HepG2 (cell line): ENCODE measurements around the gene MED13. TPM values are rescaled to one million over a fixed set of nuclear protein-coding genes. Genes with fewer than 3 reads are reported as not detected.

Experiments used
- FOXO1 ChIP-seq: sonication (generic); formaldehyde crosslinking; IDR thresholded peaks from 2 replicates; pipeline ENCODE4 v1.4.0; 2020; ENCODE audit warnings: missing genetic modification reagents
- GZF1 ChIP-seq: sonication (generic); formaldehyde crosslinking; IDR thresholded peaks from 2 replicates; pipeline ENCODE4 v1.5.1; 2020; ENCODE audit warnings: mild to moderate bottlenecking, missing genetic modification reagents
- HNRNPUL1 ChIP-seq: fragments of 200-400 bp; formaldehyde crosslinking; IDR thresholded peaks from 2 replicates; pipeline ENCODE4 v1.6.1; 2017; ENCODE audit warnings: low read depth, mild to moderate bottlenecking, low read length, moderate library complexity
- KIAA2018 ChIP-seq: sonication (generic); formaldehyde crosslinking; IDR thresholded peaks from 2 replicates; pipeline ENCODE4 v1.5.0; 2020; ENCODE audit warnings: mild to moderate bottlenecking, missing genetic modification reagents, borderline replicate concordance
- NCOA2 ChIP-seq: sonication (generic); formaldehyde crosslinking; IDR thresholded peaks from 2 replicates; pipeline ENCODE4 v1.8.0; 2022; ENCODE audit warnings: inconsistent platforms
- PRDM10 ChIP-seq: sonication (generic); formaldehyde crosslinking; IDR thresholded peaks from 2 replicates; pipeline ENCODE4 v1.4.0; 2020; ENCODE audit warnings: low read depth, missing genetic modification reagents
- SRSF9 ChIP-seq: fragments of 200-400 bp; formaldehyde crosslinking; IDR thresholded peaks from 2 replicates; pipeline ENCODE4 v1.6.1; 2018; ENCODE audit warnings: borderline replicate concordance, mild to moderate bottlenecking, low read depth, low read length; ENCODE audit not compliant: insufficient read depth, poor library complexity, severe bottlenecking
- TRAFD1 ChIP-seq: sonication (generic); formaldehyde crosslinking; IDR thresholded peaks from 2 replicates; pipeline ENCODE4 v1.5.1; 2020; ENCODE audit warnings: missing genetic modification reagents, mild to moderate bottlenecking, borderline replicate concordance
- XBP1 ChIP-seq: sonication (generic); formaldehyde crosslinking; IDR thresholded peaks from 2 replicates; pipeline ENCODE4 v1.5.0; 2020; ENCODE audit warnings: missing genetic modification reagents
- ZNF12 ChIP-seq: sonication (generic); formaldehyde crosslinking; IDR thresholded peaks from 2 replicates; pipeline ENCODE4 v1.5.0; 2020; ENCODE audit warnings: missing genetic modification reagents
- ZNF616 ChIP-seq: sonication (generic); formaldehyde crosslinking; IDR thresholded peaks from 2 replicates; pipeline ENCODE4 v1.5.0; 2020; ENCODE audit warnings: low read depth, mild to moderate bottlenecking, missing genetic modification reagents
- ZNF747 ChIP-seq: sonication (generic); formaldehyde crosslinking; IDR thresholded peaks from 2 replicates; pipeline ENCODE4 v1.8.1; 2023; ENCODE audit warnings: missing genetic modification reagents, mild to moderate bottlenecking, borderline replicate concordance
- ZNF792 ChIP-seq: IDR thresholded peaks from 2 replicates; pipeline ENCODE4 v1.6.1; 2016
- polyA plus RNA-seq, 8 experiments: library from polyadenylated mRNA; depleted of rRNA in 3 of 8; stranded (reverse) in 7 of 8; unstranded in 1 of 8; fragments of >200 nt; fragmentation: Illumina TruSeq in 4 of 8; extraction: Trizol in 4 of 8; gene quantifications; 2 replicates each; pipeline versions ENCODE4 v1.2.1 to v1.2.3, GENCODE V29; 2011 to 2016; ENCODE audit warnings: low read depth in 4 of 8, missing spikeins in 1 of 8, mixed read lengths in 1 of 8; ENCODE audit not compliant: insufficient read depth in 1 of 8
- total RNA-seq, 5 experiments: library from RNA; depleted of rRNA; stranded (reverse); fragments of >200 nt; fragmentation: Illumina TruSeq; extraction: Trizol; gene quantifications; 2 replicates each; pipeline ENCODE4 v1.2.3, GENCODE V29; 2016; ENCODE audit warnings: low read depth in 1 of 5

Gene MED13
- total and polyA plus RNA-seq, 2 of the 13 experiments (the other 11 are each of a cell fraction or from before 2014, with no cell fraction given), result 27.4 to 69.1 TPM

GRCh38 chr17:62014526-62014925, 50.6 kb downstream of the MED13 start (continued):
- no peak for TF ChIP-seq PRDM10 (CRISPR knock-in tag)
- TF ChIP-seq FOXO1 (CRISPR knock-in tag), result no peak
- no peak for TF ChIP-seq XBP1
- TF ChIP-seq GZF1 (CRISPR knock-in tag), result no peak
- TF ChIP-seq KIAA2018, result no peak
- no peak for TF ChIP-seq SRSF9
- no peak for TF ChIP-seq NCOA2
- TF ChIP-seq ZNF616 (CRISPR knock-in tag), result no peak
- TF ChIP-seq TRAFD1, result no peak
- no peak for TF ChIP-seq ZNF12 (CRISPR knock-in tag)
- no peak for TF ChIP-seq ZNF792 (CRISPR knock-in tag)
- no peak for TF ChIP-seq ZNF747 (CRISPR knock-in tag)
- TF ChIP-seq HNRNPUL1, result no peak
